ENCODE data around the gene CCDC106. TPM values are rescaled to one million over a fixed set of nuclear protein-coding genes. Genes with fewer than 3 reads are reported as not detected.

Gene CCDC106
- total RNA-seq, 1 donor from 2014 or later = 23.5 TPM

GRCh38 chr19:55613930-55614710, 33.9 kb upstream of the CCDC106 start:
- no peak for DNase-seq (ENCODE audit: low read depth)

DNA sequence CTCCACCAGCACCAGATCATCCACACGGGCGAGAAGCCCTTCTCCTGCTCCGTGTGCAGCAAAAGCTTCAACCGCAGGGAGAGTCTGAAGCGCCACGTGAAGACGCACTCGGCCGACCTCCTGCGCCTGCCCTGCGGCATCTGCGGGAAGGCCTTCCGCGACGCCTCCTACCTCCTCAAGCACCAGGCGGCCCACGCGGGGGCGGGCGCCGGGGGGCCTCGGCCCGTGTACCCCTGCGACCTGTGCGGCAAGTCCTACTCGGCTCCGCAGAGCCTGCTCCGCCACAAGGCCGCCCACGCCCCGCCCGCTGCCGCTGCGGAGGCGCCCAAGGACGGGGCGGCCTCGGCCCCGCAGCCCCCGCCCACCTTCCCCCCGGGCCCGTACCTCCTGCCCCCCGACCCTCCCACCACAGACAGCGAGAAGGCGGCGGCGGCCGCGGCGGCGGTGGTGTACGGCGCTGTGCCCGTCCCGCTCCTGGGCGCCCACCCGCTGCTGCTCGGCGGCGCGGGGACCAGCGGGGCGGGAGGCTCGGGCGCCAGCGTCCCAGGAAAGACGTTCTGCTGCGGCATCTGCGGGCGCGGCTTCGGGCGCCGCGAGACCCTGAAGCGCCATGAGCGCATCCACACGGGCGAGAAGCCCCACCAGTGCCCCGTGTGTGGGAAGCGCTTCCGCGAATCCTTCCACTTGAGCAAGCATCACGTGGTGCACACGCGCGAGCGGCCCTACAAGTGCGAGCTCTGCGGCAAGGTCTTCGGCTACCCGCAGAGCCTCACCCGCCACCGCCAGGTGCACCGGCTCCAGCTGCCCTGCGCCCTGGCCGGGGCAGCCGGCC, 33.1 kb upstream of the CCDC106 start:
- DNase-seq (ENCODE audit: low read depth) = no peak

DNA sequence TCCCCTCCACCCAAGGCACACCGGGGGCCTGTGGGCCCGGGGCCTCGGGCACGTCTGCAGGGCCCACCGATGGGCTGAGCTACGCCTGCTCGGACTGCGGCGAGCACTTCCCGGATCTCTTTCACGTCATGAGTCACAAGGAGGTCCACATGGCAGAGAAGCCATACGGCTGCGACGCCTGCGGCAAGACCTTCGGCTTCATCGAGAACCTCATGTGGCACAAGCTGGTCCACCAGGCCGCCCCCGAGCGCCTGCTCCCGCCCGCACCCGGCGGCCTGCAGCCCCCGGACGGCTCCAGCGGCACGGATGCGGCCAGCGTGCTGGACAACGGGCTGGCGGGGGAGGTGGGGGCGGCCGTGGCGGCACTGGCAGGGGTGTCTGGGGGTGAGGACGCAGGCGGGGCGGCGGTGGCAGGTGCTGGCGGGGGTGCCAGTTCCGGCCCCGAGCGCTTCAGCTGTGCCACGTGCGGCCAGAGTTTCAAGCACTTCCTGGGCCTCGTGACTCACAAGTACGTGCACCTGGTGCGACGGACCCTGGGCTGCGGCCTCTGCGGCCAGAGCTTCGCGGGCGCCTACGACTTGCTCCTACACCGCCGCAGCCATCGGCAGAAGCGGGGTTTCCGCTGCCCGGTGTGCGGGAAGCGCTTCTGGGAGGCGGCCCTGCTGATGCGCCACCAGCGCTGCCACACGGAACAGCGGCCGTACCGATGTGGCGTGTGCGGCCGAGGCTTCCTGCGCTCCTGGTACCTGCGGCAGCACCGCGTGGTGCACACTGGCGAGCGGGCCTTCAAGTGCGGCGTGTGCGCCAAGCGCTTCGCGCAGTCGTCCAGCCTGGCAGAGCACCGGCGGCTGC, 32.2 kb upstream of the CCDC106 start:
- DNase-seq (ENCODE audit: low read depth) = no peak

GRCh38 chr19:55616395-55616875, 31.6 kb upstream of the CCDC106 start:
- no peak for DNase-seq (ENCODE audit: low read depth)

DNA sequence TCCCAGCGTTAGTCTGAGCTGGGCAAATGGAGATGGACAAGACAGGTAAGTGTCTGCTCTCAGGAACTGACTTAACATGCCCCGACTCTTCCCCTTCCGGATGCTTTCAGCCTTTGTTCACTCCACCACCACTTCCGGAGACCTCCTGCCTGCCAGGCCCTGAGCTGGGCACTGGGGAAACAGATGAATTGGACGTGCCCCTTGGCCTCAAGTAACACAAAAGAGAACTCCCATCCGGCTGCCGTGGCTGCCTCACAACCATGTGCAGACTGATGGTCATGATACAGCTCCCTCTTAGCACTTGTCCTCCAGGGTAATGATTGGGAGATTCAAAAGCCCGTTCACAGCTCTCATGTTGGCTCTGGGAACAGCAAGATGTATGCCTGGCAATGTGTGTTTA, 30.6 kb upstream of the CCDC106 start:
- DNase-seq (ENCODE audit: low read depth) = no peak

DNA sequence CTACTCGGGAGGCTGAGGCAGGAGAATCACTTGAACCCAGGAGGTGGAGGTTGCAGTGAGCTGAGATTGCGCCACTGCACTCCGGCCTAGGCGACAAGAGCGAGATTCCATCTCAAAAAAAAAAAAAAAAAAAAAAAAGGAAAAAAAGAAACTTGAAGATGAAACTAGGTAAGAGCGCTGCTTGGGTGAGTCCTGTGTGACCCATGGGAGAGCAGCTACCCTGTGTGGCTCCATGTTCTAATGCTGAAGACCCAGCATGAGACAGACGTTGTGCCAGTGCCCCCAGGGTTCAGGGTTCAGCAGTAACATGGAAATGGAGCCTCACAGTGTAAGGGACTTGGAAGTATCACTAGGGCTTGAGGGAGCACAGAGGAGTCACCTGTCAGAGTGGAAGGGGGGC, 29.6 kb upstream of the CCDC106 start:
- DNase-seq (ENCODE audit: low read depth) = no peak

DNA sequence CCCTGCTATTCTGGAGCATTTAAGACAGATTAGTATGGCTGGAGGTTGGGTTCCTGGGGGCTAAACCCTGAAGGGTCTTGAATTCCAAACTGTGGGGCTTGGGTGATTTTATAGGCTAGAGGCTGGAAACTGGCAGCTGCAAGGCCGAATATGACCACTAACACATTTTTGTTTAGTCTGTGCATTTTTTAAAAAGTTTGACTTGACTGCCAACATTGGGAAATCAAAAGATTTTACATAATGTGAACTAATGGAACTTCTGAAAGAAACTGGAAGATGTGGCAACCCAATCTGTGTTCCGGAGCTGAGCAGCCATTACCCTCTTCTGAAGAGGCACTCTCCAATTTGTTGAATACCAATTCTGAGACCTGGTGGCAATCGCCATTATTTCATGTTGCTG, 28.7 kb upstream of the CCDC106 start:
- DNase-seq (ENCODE audit: low read depth) = no peak

DNA sequence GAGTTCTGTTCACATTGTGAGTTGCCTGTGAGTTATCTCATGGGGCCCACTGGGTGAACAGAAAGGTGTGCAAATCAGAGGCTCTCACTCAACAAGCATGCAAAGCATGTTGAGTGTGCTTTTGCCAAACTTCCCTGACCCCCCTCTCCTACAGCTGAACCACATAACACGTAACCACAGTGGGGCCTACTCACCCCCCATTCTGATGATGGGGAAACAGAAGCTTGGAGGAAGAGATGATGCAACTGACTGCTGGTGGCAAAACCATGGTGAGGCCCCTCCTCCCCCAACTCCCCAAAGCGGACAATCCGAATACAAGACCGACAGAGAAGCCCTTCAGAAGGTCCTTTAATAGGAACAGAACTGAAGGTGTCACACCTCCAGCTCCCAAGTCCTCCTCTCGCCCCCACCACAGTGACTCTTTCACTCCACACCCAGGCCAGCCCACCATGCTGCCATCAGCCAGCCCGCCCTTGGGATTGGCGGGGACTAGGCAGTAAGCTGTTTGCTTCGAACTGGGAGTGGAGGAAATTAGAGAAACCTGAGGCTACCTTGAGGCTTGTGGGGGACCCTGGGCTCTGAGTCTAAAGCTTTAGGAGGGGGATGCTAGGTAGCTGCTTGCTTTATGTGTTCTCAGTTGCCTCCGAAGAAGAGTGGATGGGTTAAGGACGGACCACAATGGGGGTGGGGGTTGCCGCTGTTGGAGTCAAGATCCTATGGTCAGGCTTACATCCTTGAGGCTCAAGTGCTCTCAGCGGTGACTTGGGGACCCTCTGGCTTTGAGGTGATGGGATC, 27.4 kb upstream of the CCDC106 start:
- no peak for DNase-seq (ENCODE audit: low read depth)

- no peak for DNase-seq (ENCODE audit: low read depth)
Measured at GRCh38 chr19:55621205-55621672, 26.8 kb upstream of the CCDC106 start.

DNA sequence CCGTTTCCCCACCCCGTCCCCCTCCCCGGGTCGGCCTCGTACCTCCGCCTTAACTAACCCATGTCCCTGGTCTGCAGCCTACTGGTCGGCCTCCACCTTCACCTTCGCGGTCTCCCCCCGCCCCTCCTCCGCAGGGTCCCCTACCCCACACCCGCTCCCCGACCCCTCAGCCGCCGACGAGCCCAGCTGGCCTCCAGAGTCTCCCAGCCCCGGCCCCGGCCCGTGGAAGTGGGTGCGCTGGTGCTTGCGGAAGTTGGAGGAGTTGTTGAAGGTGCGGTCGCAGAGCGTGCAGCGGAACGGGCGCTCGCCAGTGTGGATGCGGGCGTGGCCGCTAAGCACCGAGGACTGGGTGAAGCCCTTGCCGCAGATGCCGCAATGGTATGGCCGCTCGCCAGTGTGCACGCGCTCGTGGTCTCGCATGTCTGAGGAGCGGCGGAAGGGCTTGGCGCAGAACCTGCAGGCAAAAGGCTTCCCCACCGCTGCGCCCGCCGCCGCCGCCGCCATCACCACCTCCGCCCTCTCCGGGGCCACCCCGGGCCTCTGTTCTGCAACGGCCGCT, 26.3 kb upstream of the CCDC106 start:
- DNase-seq (ENCODE audit: low read depth) = no peak

GRCh38 chr19:55622242-55622969, 25.6 kb upstream of the CCDC106 start:
- DNase-seq (ENCODE audit: low read depth) = no peak

DNA sequence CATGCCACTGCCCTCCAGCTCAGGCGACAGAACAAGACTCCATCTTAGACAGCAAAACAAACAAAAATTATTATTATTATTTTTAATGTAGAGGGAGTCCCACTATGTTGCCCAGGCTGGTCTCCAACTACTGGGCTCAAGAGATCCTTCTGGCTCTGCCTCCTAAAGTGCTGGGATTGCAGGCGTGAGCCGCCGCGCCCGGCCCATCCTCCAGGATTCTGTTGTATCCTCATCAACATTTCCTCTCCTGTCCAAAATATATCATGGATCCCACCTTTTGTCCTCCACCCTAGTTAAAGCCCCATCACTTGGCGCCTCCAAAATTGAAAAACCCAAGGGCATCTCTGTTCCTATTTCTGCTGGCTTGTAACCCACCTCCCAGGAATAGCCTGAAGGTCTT, 24.9 kb upstream of the CCDC106 start:
- no peak for DNase-seq (ENCODE audit: low read depth)

GRCh38 chr19:55623561-55623960, 24.5 kb upstream of the CCDC106 start:
- no peak for DNase-seq (ENCODE audit: low read depth)

- peak; percentile 92 for DNase-seq (ENCODE audit: low read depth)
Measured at GRCh38 chr19:55624109-55625003, 23.7 kb upstream of the CCDC106 start, which contains the start of gene ZNF784. Gene ZNF784, minus strand, starts transcription at chr19:55624566. Its CDS starts 5 bp downstream, at chr19:55624561.

DNA sequence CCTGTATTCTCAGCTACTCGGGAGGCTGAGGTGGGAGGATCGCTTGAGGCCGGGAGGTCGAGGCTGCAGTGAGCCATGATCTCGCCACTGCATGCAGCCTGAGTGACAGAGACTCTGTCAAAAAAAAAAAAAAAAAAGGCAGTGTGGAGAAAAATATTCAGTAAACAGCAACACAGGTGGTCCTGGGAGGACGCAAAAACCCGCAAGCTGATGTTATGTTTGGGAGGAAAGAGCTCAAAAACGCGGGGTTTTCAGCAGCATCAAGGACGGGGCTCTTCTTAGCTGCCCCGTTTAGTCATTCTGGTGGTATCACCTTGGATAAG, 23.0 kb upstream of the CCDC106 start:
- no peak for DNase-seq (ENCODE audit: low read depth)

DNA sequence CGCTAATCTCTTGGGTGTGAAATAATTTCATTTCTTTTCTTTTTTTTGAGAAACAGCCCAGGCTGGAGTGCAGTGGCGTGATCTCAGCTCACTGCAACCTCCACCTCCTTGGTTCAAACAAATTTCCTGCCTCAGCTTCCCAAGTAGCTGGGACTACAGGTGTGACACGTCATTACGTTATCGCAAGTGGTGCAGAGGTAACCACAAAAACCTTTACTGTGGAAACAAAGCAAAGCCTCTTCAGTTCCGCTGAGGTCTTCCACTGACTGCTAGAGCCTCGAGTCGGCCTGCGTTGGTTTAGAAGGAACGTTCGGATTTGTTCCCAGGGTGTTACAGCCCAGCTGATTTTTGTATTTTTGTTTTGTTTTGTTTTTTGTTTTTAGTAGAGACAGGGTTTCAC, 21.7 kb upstream of the CCDC106 start:
- DNase-seq (ENCODE audit: low read depth) = no peak

- DNase-seq (ENCODE audit: low read depth) = peak; percentile 94
Measured at GRCh38 chr19:55632463-55632834, 15.6 kb upstream of the CCDC106 start.

GRCh38 chr19:55633861-55634260, 14.2 kb upstream of the CCDC106 start:
- no peak for DNase-seq (ENCODE audit: low read depth)

DNA sequence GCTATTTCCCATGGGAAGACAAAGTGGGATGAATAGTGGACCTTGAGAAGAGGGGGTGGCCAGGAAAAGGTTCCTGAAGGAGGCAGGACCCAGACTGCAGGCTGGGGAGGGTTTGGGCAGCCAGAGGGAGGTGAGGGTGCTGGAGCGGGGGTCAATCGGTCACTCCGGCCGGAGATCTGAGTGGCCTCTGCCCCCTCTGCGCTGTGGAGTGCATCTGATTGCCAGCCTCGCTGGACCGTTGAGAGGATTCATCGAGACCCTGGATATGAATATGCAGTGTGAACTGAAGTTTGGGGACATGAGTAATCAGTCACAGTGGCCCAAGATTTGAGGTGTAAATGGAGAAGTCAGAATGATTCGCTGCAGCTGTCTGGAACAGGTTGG, 12.7 kb upstream of the CCDC106 start:
- DNase-seq (ENCODE audit: low read depth) = no peak

All from myocyte (in vitro differentiated cells).